ENCODE measurements around the gene TFDP2.

TFDP2 gene

DNA sequence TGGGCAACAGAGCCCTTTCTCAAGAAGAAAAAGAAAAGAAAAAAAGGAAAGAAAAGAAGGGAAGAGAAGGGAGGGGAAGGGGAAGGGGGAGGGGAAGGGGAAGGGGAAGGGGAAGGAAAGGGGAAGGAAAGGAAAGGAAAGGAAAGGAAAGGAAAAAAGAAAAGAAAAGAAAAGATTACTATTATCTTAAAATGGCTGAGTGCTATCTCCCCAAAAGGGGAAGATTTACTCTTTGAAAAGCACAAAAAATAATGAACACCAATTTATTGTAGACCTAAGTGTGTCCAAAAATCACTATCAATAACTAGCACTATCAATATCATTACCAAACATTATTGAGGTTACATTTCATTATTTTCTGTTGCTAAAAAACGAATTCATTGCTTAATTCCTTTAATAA, 183.9 kb downstream of the TFDP2 start:
- in situ Hi-C loops (cut with MboI; ENCODE audit: low sequenced_read_pairs, unreplicated experiment): loop anchor here (25.0 kb wide), 1 partner anchor 322 kb away; no protein-coding TSS in a partner anchor
- no peak for TF ChIP-seq CTCF (IDR thresholded peaks at IDR 0.05; ENCODE audit: borderline replicate concordance, control extremely low read depth, extremely low read depth, insufficient read depth, missing control alignments)
- DNase-seq (ENCODE audit: low spot score): no peak

GRCh38 chr3:141963301-141963700, 186.0 kb downstream of the TFDP2 start:
- DNase-seq (ENCODE audit: low spot score): no peak
- TF ChIP-seq CTCF (IDR thresholded peaks at IDR 0.05; ENCODE audit: borderline replicate concordance, control extremely low read depth, extremely low read depth, insufficient read depth, missing control alignments): no peak

DNA sequence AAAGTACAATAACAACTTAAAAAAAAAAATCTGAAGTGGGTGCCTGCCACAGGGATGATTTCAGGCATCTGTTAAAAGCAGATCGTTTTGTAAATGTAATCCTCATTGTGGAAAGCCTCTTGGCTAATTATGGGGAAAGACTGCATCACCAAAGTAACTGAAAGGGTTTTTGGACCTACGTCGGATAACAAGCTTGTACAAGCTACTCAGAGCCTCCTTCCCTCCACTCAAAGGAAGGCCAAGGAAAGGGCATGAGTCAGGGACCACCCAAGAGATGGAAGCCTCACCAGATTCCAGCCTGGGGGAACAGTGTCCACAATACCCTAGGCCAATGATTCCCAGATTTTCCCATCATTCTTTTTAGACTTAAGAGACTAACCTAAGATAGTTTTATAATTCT, 188.6 kb downstream of the TFDP2 start:
- no peak for TF ChIP-seq CTCF (IDR thresholded peaks at IDR 0.05; ENCODE audit: borderline replicate concordance, control extremely low read depth, extremely low read depth, insufficient read depth, missing control alignments)
- in situ Hi-C loops (cut with MboI; ENCODE audit: low sequenced_read_pairs, unreplicated experiment): loop anchor here (25.0 kb wide), 1 partner anchor 327 kb away; no protein-coding TSS in a partner anchor
- DNase-seq (ENCODE audit: low spot score): no peak

More at GRCh38 chr3:141963301-141963700, 186.0 kb downstream of the TFDP2 start:
- in situ Hi-C loops (cut with MboI; ENCODE audit: low sequenced_read_pairs, unreplicated experiment): loop anchor here (25.0 kb wide), 1 partner anchor 324 kb away; no protein-coding TSS in a partner anchor

GRCh38 chr3:141959589-141960554, 189.5 kb downstream of the TFDP2 start:
- TF ChIP-seq CTCF (IDR thresholded peaks at IDR 0.05; ENCODE audit: borderline replicate concordance, control extremely low read depth, extremely low read depth, insufficient read depth, missing control alignments): no peak
- DNase-seq (ENCODE audit: low spot score): no peak
- in situ Hi-C loops (cut with MboI; ENCODE audit: low sequenced_read_pairs, unreplicated experiment): loop anchor here (25.0 kb wide), 1 partner anchor 327 kb away; no protein-coding TSS in a partner anchor

- in situ Hi-C loops (cut with MboI; ENCODE audit: low sequenced_read_pairs, unreplicated experiment): loop anchor here (25.0 kb wide), 1 partner anchor 332 kb away; no protein-coding TSS in a partner anchor
- DNase-seq (ENCODE audit: low spot score): no peak
Observed at GRCh38 chr3:141955175-141955574, 194.2 kb downstream of the TFDP2 start.

More at GRCh38 chr3:141955175-141955574, 194.2 kb downstream of the TFDP2 start:
- no peak for TF ChIP-seq CTCF (IDR thresholded peaks at IDR 0.05; ENCODE audit: borderline replicate concordance, control extremely low read depth, extremely low read depth, insufficient read depth, missing control alignments)

Measured in GM13976 (cell line).